Pancreas (tissue), 10 donors: ENCODE data around the gene GSG1L2. TPM values are rescaled to one million over a fixed set of nuclear protein-coding genes. Genes with fewer than 3 reads are reported as not detected.

Experiments
- ATAC-seq, 4 donors: fragments of 200-7000 bp; cut with Tn5 transposase; one replicate each; pipeline versions ENCODE4 v1.8.0 to v1.9.1; 2020; ENCODE audit warnings: mild to moderate bottlenecking in 4 of 4, moderate library complexity in 4 of 4
- DNase-seq, 6 donors: peaks; one replicate each; pipeline ENCODE4 v3.0.0-alpha.2; 2020
- FAIRE-seq: peaks from 2 replicates; lab custom pipeline; 2012; peaks lifted over from hg19 to GRCh38; lab: Jason Lieb, UNC
- H3K27ac ChIP-seq, 4 donors: fragments of 200-600 bp; sonication (generic); 1 replicate in 3 of 4; 2 replicates in 1 of 4; pipeline versions ENCODE4 v1.5.0 to v1.8.0; 2020
- H3K27me3 ChIP-seq, 4 donors: fragments of 200-600 bp; one replicate each; pipeline ENCODE4 v1.8.0; 2021
- H3K36me3 ChIP-seq, 3 donors: fragments of 200-600 bp; sonication (generic) in 1 of 3; one replicate each; pipeline versions ENCODE4 v1.5.0 to v1.8.0; 2020 to 2021
- H3K4me1 ChIP-seq, 3 donors: fragments of 200-600 bp; one replicate each; pipeline ENCODE4 v1.8.0; 2021
- H3K4me3 ChIP-seq, 4 donors: fragments of 200-600 bp; sonication (generic) in 2 of 4; one replicate each; pipeline versions ENCODE4 v1.5.0 to v1.8.0; 2020 to 2021
- H3K9me3 ChIP-seq, 4 donors: fragments of 200-600 bp; one replicate each; pipeline ENCODE4 v1.8.0; 2021
- CTCF ChIP-seq, 4 donors: fragments of 200-600 bp; sonication (generic) in 3 of 4; IDR thresholded peaks; one replicate each; pipeline versions ENCODE4 v1.5.0 to v1.8.0; 2021; ENCODE audit warnings: antibody characterized with exemption in 4 of 4
- WGBS, 2 donors: extraction: QIAGEN DNeasy Blood & Tissue Kit; methylation state at CpG; one replicate each; pipeline ENCODE4 v1.1.7; 2013; 5-methylcytosine and 5-hydroxymethylcytosine counted together
- intact Hi-C, 3 donors: fragments of 100-400 bp; cut with DNase I; formaldehyde crosslinking; loops; one replicate each; pipeline versions ENCODE4 v1.11.1 to v1.14.2; 2022
- polyA plus RNA-seq, 2 donors: library from polyadenylated mRNA; stranded (reverse); fragments of 200-250 nt; gene quantifications; one replicate each; pipeline ENCODE4 v1.2.3, GENCODE V29; 2013
- total RNA-seq, 6 donors: library from RNA; stranded (reverse); fragmentation: NEBNext Ultra II Directional in 4 of 6; extraction: Animal tissue kit (Norgen Biotek cat#: 25700) in 4 of 6; gene quantifications; one replicate each; pipeline versions ENCODE4 v1.2.1 to v1.2.4, GENCODE V29; 2021 to 2023
- donor health status: healthy with polysubstance abuse.
- donor health status: DM: no; HTN: no; CAD: no; lungs with moderate emphysema.
- donor health status: DM: no; HTN: no; CAD: no.
- donor health status: control.
- donor health status: control.
- donor health status: Bipolar disorder and iron deficiency.
- donor health status: DM: yes; HTN: yes; CAD: no.
- donor health status: DM: no; HTN: no; CAD: no.
- donor health status: DM: no; HTN: no; CAD: no.
- donor health status: DM: yes; HTN: yes; CAD: no.

Gene GSG1L2
- total and polyA plus RNA-seq, 8 donors = not detected

- TF ChIP-seq CTCF (IDR thresholded peaks at IDR 0.05) = no peak
- DNase-seq = no peak
- no peaks in the 10 kb centered on the region for H3K9me3 ChIP-seq
- H3K36me3 ChIP-seq = no peaks in the 10 kb centered on the region
- intact Hi-C loops = no loop called here
- no peak for FAIRE-seq
- no peaks in the 10 kb centered on the region for H3K27me3 ChIP-seq
- no peaks in the 10 kb centered on the region for H3K4me1 ChIP-seq
- WGBS, 2 donors = 50 to 51% methylated on average over 9 of the region's 9 CpGs
- no peak overlapping the region for H3K4me3 ChIP-seq
- H3K27ac ChIP-seq = no peak overlapping the region
- no peak for ATAC-seq
These were observed 8.7 kb downstream of the GSG1L2 start for GRCh38 chr17:9813166-9813565.

GRCh38 chr17:9811537-9811936 lies 10.3 kb downstream of the GSG1L2 start:
- TF ChIP-seq CTCF (IDR thresholded peaks at IDR 0.05) = no peak
- DNase-seq (no peak), FAIRE-seq (no peak), ATAC-seq (no peak)
- no peaks in the 10 kb centered on the region for H3K36me3 ChIP-seq
- H3K27me3 ChIP-seq = no peaks in the 10 kb centered on the region
- intact Hi-C loops = loop anchor here in 1 of 3 donors (2.0 kb wide), 1 partner anchor 19 kb away; no protein-coding TSS in a partner anchor
- H3K4me3 ChIP-seq = no peak overlapping the region
- H3K27ac ChIP-seq = no peak overlapping the region
- WGBS, 2 donors = 35 to 43% methylated on average over 11 of the region's 11 CpGs
- H3K9me3 ChIP-seq = no peaks in the 10 kb centered on the region
- no peaks in the 10 kb centered on the region for H3K4me1 ChIP-seq

GRCh38 chr17:9811086-9811485 lies 10.8 kb downstream of the GSG1L2 start:
- intact Hi-C loops = loop anchor here in 1 of 3 donors (2.0 kb wide), 1 partner anchor 18 kb away; no protein-coding TSS in a partner anchor
- DNase-seq (no peak), FAIRE-seq (no peak), ATAC-seq (no peak)
- 67 to 75% methylated on average over 5 of the region's 5 CpGs for WGBS, 2 donors
- no peak for TF ChIP-seq CTCF (IDR thresholded peaks at IDR 0.05)
- Histone ChIP-seq H3K27me3 (no peaks in the 10 kb centered on the region), H3K4me3 (no peak overlapping the region), H3K9me3 (no peaks in the 10 kb centered on the region), H3K36me3 (no peaks in the 10 kb centered on the region), H3K4me1 (no peaks in the 10 kb centered on the region), H3K27ac (no peak overlapping the region)

GRCh38 chr17:9810100-9810949 lies 11.6 kb downstream of the GSG1L2 start:
- DNase-seq (no peak), ATAC-seq (no peak), FAIRE-seq (no peak)
- Histone ChIP-seq H3K9me3 (no peaks in the 10 kb centered on the region), H3K36me3 (no peaks in the 10 kb centered on the region), H3K27me3 (no peaks in the 10 kb centered on the region), H3K27ac (no peak overlapping the region), H3K4me1 (no peaks in the 10 kb centered on the region), H3K4me3 (no peak overlapping the region)
- TF ChIP-seq CTCF (IDR thresholded peaks at IDR 0.05) = no peak
- WGBS, 2 donors = 30 to 51% methylated on average over 4 of the region's 4 CpGs
- intact Hi-C loops = loop anchor here in 1 of 3 donors (2.0 kb wide), 1 partner anchor 18 kb away; no protein-coding TSS in a partner anchor

- intact Hi-C loops = no loop called here
- no peak overlapping the region for H3K4me3 ChIP-seq
These were observed 12.5 kb downstream of the GSG1L2 start for GRCh38 chr17:9809409-9809808.

More at GRCh38 chr17:9809409-9809808, 12.5 kb downstream of the GSG1L2 start:
- 70 to 79% methylated on average over 8 of the region's 8 CpGs for WGBS, 2 donors
- no peaks in the 10 kb centered on the region for H3K36me3 ChIP-seq
- DNase-seq (no peak), ATAC-seq (no peak), FAIRE-seq (no peak)
- no peak for TF ChIP-seq CTCF (IDR thresholded peaks at IDR 0.05)
- H3K27ac ChIP-seq = no peak overlapping the region
- no peaks in the 10 kb centered on the region for H3K27me3 ChIP-seq
- H3K9me3 ChIP-seq = no peaks in the 10 kb centered on the region
- H3K4me1 ChIP-seq = no peaks in the 10 kb centered on the region
